ENCODE data around the gene TRIM69. TPM values are rescaled to one million over a fixed set of nuclear protein-coding genes. Genes with fewer than 3 reads are reported as not detected.

Gene TRIM69
- polyA plus RNA-seq, result 39.3 and 48.2 TPM in 2 replicates

GRCh38 chr15:44736181-44736765 lies at the start of gene TRIM69:
TRIM69 (plus strand) TSS chr15:44736528; CDS start chr15:44736705, 177 bp downstream.

GRCh38 chr15:44711096-44711742 lies 25.1 kb upstream of the TRIM69 start, which contains the start of the genes B2M and PATL2:
B2M (plus strand) TSS chr15:44711517; CDS start chr15:44711547, 30 bp downstream.
PATL2 (minus strand) TSS chr15:44711323; CDS start chr15:44676490, 34,833 bp downstream.

Other genes starting within 250 kb of the TRIM69 start
- gene EIF3J, start 199.4 kb upstream of the TRIM69 start, polyA plus RNA-seq, result 43.7 and 54.9 TPM in 2 replicates
- 26.1 and 34.9 TPM in 2 replicates for gene SPG11, start 72.9 kb upstream of the TRIM69 start, polyA plus RNA-seq
- gene PATL2, start 25.2 kb upstream of the TRIM69 start, polyA plus RNA-seq, result not detected in 2 replicates
- gene B2M, start 25.0 kb upstream of the TRIM69 start, polyA plus RNA-seq, result 2,747 and 3,416 TPM in 2 replicates
- not detected in 2 replicates for gene TERB2, start 220.2 kb downstream of the TRIM69 start, polyA plus RNA-seq